Tibial nerve (tissue), 4 donors: Measurements from ENCODE around the gene DLGAP1. TPM values are rescaled to one million over a fixed set of nuclear protein-coding genes. Genes with fewer than 3 reads are reported as not detected.
"Not testable (repeated sequence)": the region's sequence is repeated elsewhere in the genome, so short reads cannot be mapped to it uniquely, and the experiment has no call there.

Experiments used
- DNase-seq, 2 donors: peaks; one replicate each; pipeline ENCODE4 v3.0.0-alpha.2; 2019; ENCODE audit warnings: low spot score in 2 of 2
- H3K27ac ChIP-seq, 4 donors: fragments of 200-600 bp; sonication (generic) in 3 of 4; one replicate each; pipeline ENCODE4 v1.5.1; 2017 to 2019; ENCODE audit warnings: mild to moderate bottlenecking in 1 of 4
- H3K27me3 ChIP-seq, 2 donors: fragments of 200-600 bp; sonication (generic) in 1 of 2; one replicate each; pipeline versions ENCODE4 v1.5.1 to v1.6.0; 2017 to 2019
- H3K36me3 ChIP-seq, 3 donors: fragments of 200-600 bp; sonication (generic); one replicate each; pipeline ENCODE4 v1.5.1; 2018 to 2019
- H3K4me1 ChIP-seq, 4 donors: fragments of 200-600 bp; sonication (generic) in 3 of 4; one replicate each; pipeline ENCODE4 v1.5.1; 2017 to 2019
- H3K4me3 ChIP-seq, 4 donors: fragments of 200-600 bp; sonication (generic) in 3 of 4; one replicate each; pipeline ENCODE4 v1.5.1; 2017 to 2019; ENCODE audit warnings: mild to moderate bottlenecking in 1 of 4, moderate library complexity in 1 of 4
- H3K9me3 ChIP-seq, 4 donors: fragments of 200-600 bp; sonication (generic) in 3 of 4; one replicate each; pipeline ENCODE4 v1.5.1; 2017 to 2019
- CTCF ChIP-seq, 5 experiments: fragments of 200-600 bp in 3 of 5; fragments of 450-650 bp in 2 of 5; sonication (generic) in 3 of 5; IDR thresholded peaks; one replicate each; pipeline ENCODE4 v1.5.1; 2016 to 2019; ENCODE audit warnings: antibody characterized with exemption in 5 of 5, mild to moderate bottlenecking in 3 of 5, moderate library complexity in 2 of 5
- EP300 ChIP-seq, 2 donors: sonication (generic); formaldehyde crosslinking; IDR thresholded peaks; one replicate each; pipeline ENCODE4 v1.6.1; 2017; ENCODE audit warnings: antibody characterized with exemption in 2 of 2, mild to moderate bottlenecking in 1 of 2
- POLR2A ChIP-seq, 2 donors: fragments of 450-650 bp; IDR thresholded peaks; one replicate each; pipeline ENCODE4 v1.6.1; 2017; ENCODE audit warnings: antibody characterized with exemption in 2 of 2, mild to moderate bottlenecking in 2 of 2, moderate library complexity in 2 of 2
- WGBS, 2 donors: methylation state at CpG; one replicate each; pipeline ENCODE4 v1.1.5; 2018; 5-methylcytosine and 5-hydroxymethylcytosine counted together
- total RNA-seq, 4 donors: library from RNA; depleted of rRNA; stranded (reverse); fragments of >200 nt; gene quantifications; one replicate each; pipeline ENCODE4 v1.1.0, GENCODE V29; 2016

Gene DLGAP1
- total RNA-seq, 4 donors from 2014 or later: 1.5 to 18.3 (median 2.5) TPM

GRCh38 chr18:3710712-3711301, 744.3 kb downstream of the DLGAP1 start:
- Histone ChIP-seq H3K4me1 (peaks cover 0 to 8% (median 0%) of the 10 kb centered on the region in 4 donors), H3K27me3 (no peaks in the 10 kb centered on the region), H3K27ac (peak overlapping the region in 3 of 4 donors; percentile 25 to 54 (median 53)), H3K36me3 (no peaks in the 10 kb centered on the region), H3K9me3 (no peaks in the 10 kb centered on the region), H3K4me3 (no peak overlapping the region)
- no peak for TF ChIP-seq POLR2A (IDR thresholded peaks at IDR 0.05)
- no peak for TF ChIP-seq CTCF (IDR thresholded peaks at IDR 0.05)
- TF ChIP-seq EP300 (IDR thresholded peaks at IDR 0.05): peak in 1 of 2 donors; percentile 61
- WGBS, 2 donors: 26 to 34% methylated on average over 8 of the region's 8 CpGs
- DNase-seq: peak in 1 of 2 donors; percentile 34

DNA sequence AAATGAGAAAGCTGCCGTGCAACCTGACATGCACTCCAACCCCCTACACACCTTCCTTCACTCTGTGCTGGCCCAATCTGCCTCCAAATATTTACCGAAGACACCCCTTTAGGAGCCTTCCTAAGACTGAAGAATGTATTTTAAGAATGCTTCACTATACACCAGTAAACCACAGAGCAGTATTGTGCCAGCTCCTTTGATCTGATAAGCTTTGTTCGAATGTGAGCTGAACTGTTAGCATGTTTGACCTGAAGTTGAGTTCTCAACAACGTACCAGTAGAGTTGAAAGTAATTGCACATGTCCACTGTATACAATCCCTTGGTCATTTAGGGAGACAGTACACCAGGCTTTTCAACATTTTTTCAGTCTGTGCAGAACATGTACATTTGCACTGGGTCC, 745.9 kb downstream of the DLGAP1 start:
- H3K4me3 ChIP-seq: no peak overlapping the region
- H3K9me3 ChIP-seq: no peaks in the 10 kb centered on the region
- H3K36me3 ChIP-seq: no peaks in the 10 kb centered on the region
- DNase-seq: no peak
- no peaks in the 10 kb centered on the region for H3K27me3 ChIP-seq
- H3K27ac ChIP-seq: no peak overlapping the region
- 42 to 57% methylated on average over 4 of the region's 4 CpGs for WGBS, 2 donors
- TF ChIP-seq EP300 (IDR thresholded peaks at IDR 0.05) (no peak), POLR2A (IDR thresholded peaks at IDR 0.05) (no peak), CTCF (IDR thresholded peaks at IDR 0.05) (no peak)
- peaks cover 0 to 8% (median 0%) of the 10 kb centered on the region in 4 donors for H3K4me1 ChIP-seq

DNA sequence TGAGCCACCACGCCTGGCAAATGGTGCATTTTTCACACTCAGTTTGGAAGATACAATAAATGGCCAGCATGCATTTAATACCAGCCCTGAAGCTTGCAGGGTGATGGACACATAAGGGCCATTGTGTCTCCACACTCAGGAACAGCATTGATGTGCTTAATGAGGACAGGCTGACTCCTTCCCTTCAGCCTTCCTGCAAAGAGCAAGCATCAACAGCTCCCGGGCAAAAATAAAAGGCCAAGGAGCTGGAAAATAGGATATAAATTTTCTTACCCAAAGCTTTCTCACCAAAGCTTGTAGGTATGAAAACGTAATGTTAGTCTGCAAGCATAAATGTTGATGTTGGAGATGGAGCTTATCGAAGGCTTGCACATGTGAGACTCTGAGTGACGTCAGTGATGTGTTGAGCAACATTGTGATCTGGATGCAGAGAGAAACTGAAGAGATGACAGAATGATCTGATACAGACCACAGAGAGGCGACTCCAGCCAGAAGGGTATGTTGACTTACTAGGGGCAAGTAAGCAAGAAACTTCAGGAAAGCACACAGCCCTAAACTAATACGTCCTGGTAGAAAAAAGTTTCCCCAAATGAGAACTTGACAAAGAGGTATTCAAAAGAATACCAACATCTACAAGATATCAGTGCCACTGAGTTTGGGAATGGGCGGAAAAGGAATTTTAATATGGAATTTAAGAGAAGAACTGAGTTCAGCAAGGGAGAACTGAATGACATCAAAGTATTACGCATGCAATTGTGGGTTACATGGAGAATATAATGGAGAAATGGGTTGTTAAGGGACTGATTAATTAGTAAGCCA, 748.6 kb downstream of the DLGAP1 start:
- Histone ChIP-seq H3K4me1 (peaks cover 0 to 13% (median 0%) of the 10 kb centered on the region in 4 donors), H3K4me3 (no peak overlapping the region), H3K27ac (no peak overlapping the region), H3K27me3 (no peaks in the 10 kb centered on the region), H3K9me3 (no peaks in the 10 kb centered on the region), H3K36me3 (no peaks in the 10 kb centered on the region)
- peak in 1 of 2 donors; percentile 22 for DNase-seq
- 84 to 88% methylated on average over 9 of the region's 9 CpGs for WGBS, 2 donors
- TF ChIP-seq EP300 (IDR thresholded peaks at IDR 0.05) (peak in 1 of 2 donors; percentile 22), POLR2A (IDR thresholded peaks at IDR 0.05) (no peak)

- H3K27me3 ChIP-seq: no peaks in the 10 kb centered on the region
- H3K4me1 ChIP-seq: peaks cover 0 to 5% (median 0%) of the 10 kb centered on the region in 4 donors
- no peaks in the 10 kb centered on the region for H3K36me3 ChIP-seq
- no peak for DNase-seq
- H3K4me3 ChIP-seq: no peak overlapping the region
- TF ChIP-seq POLR2A (IDR thresholded peaks at IDR 0.05) (no peak), EP300 (IDR thresholded peaks at IDR 0.05) (no peak), CTCF (IDR thresholded peaks at IDR 0.05) (no peak)
- WGBS, 2 donors: 83 to 88% methylated on average over 3 of the region's 3 CpGs
- H3K9me3 ChIP-seq: no peaks in the 10 kb centered on the region
- no peak overlapping the region for H3K27ac ChIP-seq
These were observed 750.4 kb downstream of the DLGAP1 start for GRCh38 chr18:3704556-3705344.

- Histone ChIP-seq H3K27ac (no peak overlapping the region), H3K4me3 (no peak overlapping the region), H3K9me3 (no peaks in the 10 kb centered on the region), H3K4me1 (peaks cover 0 to 5% (median 0%) of the 10 kb centered on the region in 4 donors), H3K36me3 (no peaks in the 10 kb centered on the region), H3K27me3 (no peaks in the 10 kb centered on the region)
- 18 to 28% methylated on average over 7 of the region's 7 CpGs for WGBS, 2 donors
- TF ChIP-seq POLR2A (IDR thresholded peaks at IDR 0.05) (no peak), CTCF (IDR thresholded peaks at IDR 0.05) (peak; percentile 47 to 62 (median 53))
- DNase-seq: peak; percentile 23 to 71
These were observed 751.4 kb downstream of the DLGAP1 start for GRCh38 chr18:3703732-3704176.

GRCh38 chr18:3699707-3700567, 755.2 kb downstream of the DLGAP1 start:
- H3K27ac ChIP-seq: peak overlapping the region in 2 of 4 donors; percentile 34 to 70
- H3K4me3 ChIP-seq, H3K9me3 ChIP-seq, DNase-seq, H3K27me3 ChIP-seq, H3K4me1 ChIP-seq, H3K36me3 ChIP-seq: not testable (repeated sequence)
- WGBS, 2 donors: 66 to 80% methylated on average over 16 of the region's 16 CpGs

DNA sequence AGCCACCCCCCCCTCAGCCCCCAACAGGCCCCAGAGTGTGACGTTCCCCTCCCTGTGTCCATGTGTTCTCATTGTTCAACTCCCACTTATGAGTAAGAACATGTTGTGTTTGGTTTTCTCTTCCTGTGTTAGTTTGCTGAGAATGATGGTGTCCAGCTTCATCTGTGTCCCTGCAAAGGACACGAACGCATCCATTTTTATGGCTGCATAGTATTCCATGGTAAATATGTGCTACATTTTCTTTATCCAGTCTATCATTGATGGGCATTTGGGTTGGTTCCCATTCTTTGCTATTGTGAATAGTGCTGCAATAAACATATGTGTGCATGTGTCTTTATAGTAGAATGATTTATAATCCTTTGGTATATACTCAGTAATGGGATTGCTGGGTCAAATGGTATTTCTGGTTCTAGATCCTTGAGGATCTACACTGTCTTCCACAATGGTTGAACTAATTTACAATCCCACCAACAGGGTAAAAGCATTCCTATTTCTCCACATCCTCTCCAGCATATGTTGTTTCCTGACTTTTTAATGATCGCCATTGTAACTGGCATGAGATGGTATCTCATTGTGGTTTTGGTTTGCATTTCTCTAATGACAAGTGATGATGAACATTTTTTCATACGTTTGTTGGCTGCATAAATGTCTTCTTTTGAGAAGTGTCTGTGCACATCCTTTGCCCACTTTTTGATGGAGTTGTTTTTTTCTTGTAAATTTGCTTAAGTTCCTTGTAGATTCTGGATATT, 760.9 kb downstream of the DLGAP1 start:
- not testable (repeated sequence) for H3K27me3 ChIP-seq, H3K9me3 ChIP-seq, DNase-seq, H3K36me3 ChIP-seq, H3K4me3 ChIP-seq, H3K27ac ChIP-seq
- peaks cover 0 to 12% (median 0%) of the 10 kb centered on the region in 4 donors for H3K4me1 ChIP-seq
- WGBS, 2 donors: 80 to 88% methylated on average over 5 of the region's 5 CpGs
